Endothelial cell of umbilical vein (primary cell): Measurements from ENCODE around the gene CCDC93. TPM values are rescaled to one million over a fixed set of nuclear protein-coding genes. Genes with fewer than 3 reads are reported as not detected.

ENCODE experiments used
- BruUV-seq: library from RNA; stranded (reverse); fragments of 400-500 nt; replicated peaks from 2 replicates; lab custom pipeline; 2021; lab: Mats Ljungman, UMichigan
- CTCF ChIA-PET: fragments of 300-600, 350-600 bp; sonication (Branson Sonifier 250); formaldehyde crosslinking; loops from one replicate; lab custom pipeline; 2021; ENCODE audit warnings: antibody characterized with exemption, inconsistent platforms; lab: Charles Lee
- POLR2A ChIA-PET: fragments of 300-600, 350-600 bp; sonication (Branson Sonifier 250); formaldehyde crosslinking; loops from one replicate; lab custom pipeline; 2021; ENCODE audit warnings: antibody characterized with exemption, inconsistent platforms; lab: Charles Lee
- DNase-seq: peaks from one replicate; pipeline ENCODE4 v3.0.0-alpha.2; 2011; ENCODE audit warnings: low read depth, low spot score
- FAIRE-seq: peaks from 2 replicates; lab custom pipeline; 2011; peaks lifted over from hg19 to GRCh38; lab: Jason Lieb, UNC
- H2AFZ ChIP-seq: 2 replicates; pipeline ENCODE4 v1.6.0; 2012; ENCODE audit warnings: low read depth, low read length, control low read depth, inconsistent platforms
- H3K27ac ChIP-seq: 2 replicates; pipeline ENCODE4 v1.5.1; 2011; ENCODE audit warnings: low read depth, mild to moderate bottlenecking, control low read depth, low read length, moderate library complexity; ENCODE audit not compliant: insufficient read depth
- H3K27me3 ChIP-seq, 2 experiments: 2 replicates each; pipeline versions ENCODE4 v1.6.0 to v1.6.1; 2011; ENCODE audit warnings: low read length in 2 of 2, mixed read lengths in 1 of 2; ENCODE audit not compliant: control insufficient read depth in 2 of 2, insufficient read depth in 2 of 2
- H3K36me3 ChIP-seq, 2 experiments: 2 replicates in 1 of 2; 3 replicates in 1 of 2; pipeline ENCODE4 v1.5.1; 2011; ENCODE audit warnings: low read length in 2 of 2, mild to moderate bottlenecking in 1 of 2, moderate library complexity in 1 of 2; ENCODE audit not compliant: control insufficient read depth in 2 of 2, insufficient read depth in 2 of 2; ENCODE audit errors: extremely low read depth in 1 of 2
- H3K4me1 ChIP-seq: 3 replicates; pipeline ENCODE4 v1.5.1; 2011; ENCODE audit warnings: mild to moderate bottlenecking, low read length; ENCODE audit not compliant: control insufficient read depth, insufficient read depth; ENCODE audit errors: extremely low read depth
- H3K4me2 ChIP-seq: 2 replicates; pipeline ENCODE4 v1.6.1; 2011; ENCODE audit warnings: low read length, control low read depth, mixed read lengths; ENCODE audit not compliant: insufficient read depth
- H3K4me3 ChIP-seq, 3 experiments: fragments of 200-600 bp in 1 of 3; sonication (generic), shearing (Covaris generic) in 1 of 3; replicated peaks in 1 of 3; 2 replicates each; pipeline ENCODE4 v1.5.1; 2011 to 2016; ENCODE audit warnings: control low read depth in 3 of 3, low read length in 3 of 3, mild to moderate bottlenecking in 2 of 3, inconsistent platforms in 1 of 3, low read depth in 1 of 3, moderate library complexity in 1 of 3; ENCODE audit not compliant: insufficient read depth in 1 of 3
- H3K79me2 ChIP-seq: 2 replicates; pipeline ENCODE4 v1.6.0; 2012; ENCODE audit warnings: low read length, inconsistent platforms; ENCODE audit not compliant: control insufficient read depth, insufficient read depth
- H3K9ac ChIP-seq: replicated peaks from 2 replicates; pipeline ENCODE3; 2011; ENCODE audit warnings: low read length, control low read depth; ENCODE audit not compliant: insufficient read depth; ENCODE audit errors: extremely low read depth
- H3K9me1 ChIP-seq: replicated peaks from 3 replicates; pipeline ENCODE4 v1.6.0; 2011; ENCODE audit warnings: mild to moderate bottlenecking, low read length; ENCODE audit not compliant: control insufficient read depth, insufficient read depth; ENCODE audit errors: extremely low read depth
- H3K9me3 ChIP-seq: replicated peaks from 2 replicates; pipeline ENCODE4 v1.5.1; 2012; ENCODE audit warnings: low read length, inconsistent platforms; ENCODE audit not compliant: control insufficient read depth, insufficient read depth
- H4K20me1 ChIP-seq: replicated peaks from 2 replicates; pipeline ENCODE3; 2011; ENCODE audit warnings: mild to moderate bottlenecking, low read length; ENCODE audit not compliant: control insufficient read depth, insufficient read depth; ENCODE audit errors: extremely low read depth
- CTCF ChIP-seq, 2 donors: IDR thresholded peaks; 1 replicate in 1 of 2; 2 replicates in 1 of 2; pipeline ENCODE4 v1.5.1; 2011; ENCODE audit warnings: low read length in 2 of 2, mild to moderate bottlenecking in 2 of 2, moderate library complexity in 2 of 2, control low read depth in 1 of 2, inconsistent platforms in 1 of 2, low read depth in 1 of 2; ENCODE audit not compliant: insufficient read depth in 1 of 2; ENCODE audit errors: extremely low read depth in 1 of 2
- EZH2 ChIP-seq: IDR thresholded peaks from 2 replicates; pipeline ENCODE4 v1.6.1; 2012; ENCODE audit warnings: borderline replicate concordance, low read depth, mild to moderate bottlenecking, moderate library complexity, low read length, inconsistent platforms; ENCODE audit not compliant: severe bottlenecking
- FOS ChIP-seq: IDR thresholded peaks from 2 replicates; pipeline ENCODE4 v1.6.1; 2011; ENCODE audit warnings: mild to moderate bottlenecking, low read length, moderate library complexity, borderline replicate concordance; ENCODE audit not compliant: insufficient read depth
- GATA2 ChIP-seq: IDR thresholded peaks from 2 replicates; pipeline ENCODE4 v1.7.0; 2011; ENCODE audit warnings: low read depth, mild to moderate bottlenecking, moderate library complexity, mixed read lengths, low read length; ENCODE audit not compliant: insufficient read length, insufficient read depth
- JUN ChIP-seq: IDR thresholded peaks from 2 replicates; pipeline ENCODE4 v1.6.1; 2011; ENCODE audit warnings: borderline replicate concordance, low read depth; ENCODE audit not compliant: insufficient read length, insufficient read depth
- MYC ChIP-seq: IDR thresholded peaks from one replicate; pipeline ENCODE4 v1.6.1; 2011; ENCODE audit warnings: mild to moderate bottlenecking, low read depth, low read length
- POLR2A ChIP-seq: IDR thresholded peaks from 2 replicates; pipeline ENCODE4 v1.6.1; 2012; ENCODE audit warnings: low read depth, mild to moderate bottlenecking, control low read depth, low read length
- POLR2AphosphoS5 ChIP-seq: IDR thresholded peaks from 2 replicates; pipeline ENCODE4 v1.6.1; 2012; ENCODE audit warnings: low read depth, mild to moderate bottlenecking, control low read depth, low read length, moderate library complexity; ENCODE audit not compliant: insufficient read depth
- dilution Hi-C: fragments of 300-500 bp; cut with MboI; formaldehyde crosslinking; loops from one replicate; pipeline ENCODE4 v1.15.0; 2019; ENCODE audit warnings: low sequenced_read_pairs; ENCODE audit not compliant: extremely low pct_ligation_motif_present
- intact Hi-C: fragments of 100-400 bp; cut with micrococcal nuclease; formaldehyde crosslinking; loops from one replicate; pipeline ENCODE4 v1.10.0; 2022
- polyA plus RNA-seq, 4 experiments: library from polyadenylated mRNA; depleted of rRNA in 3 of 4; stranded (reverse) in 3 of 4; unstranded in 1 of 4; fragments of >200 nt; gene quantifications; 2 replicates each; pipeline versions ENCODE4 v1.2.1 to v1.2.3, GENCODE V29; 2011 to 2012; ENCODE audit warnings: missing spikeins in 1 of 4
- total RNA-seq: library from RNA; stranded (reverse); gene quantifications from 2 replicates; pipeline ENCODE4 v1.2.3, GENCODE V29; 2021
- TF ChIP-seq, protein P1 (sequence below): IDR thresholded peaks from 2 replicates; pipeline ENCODE4 v1.6.1; 2011; ENCODE audit not compliant: insufficient read depth, insufficient read length

CCDC93 gene
- total and polyA plus RNA-seq, 2 donors (not counting 3 experiments of a cell fraction or from before 2014, with no cell fraction given) = 13.8 to 35.1 TPM

- Histone ChIP-seq H4K20me1 (no peaks in the 10 kb centered on the region), H3K9me3 (no peaks in the 10 kb centered on the region), H3K4me2 (no peak overlapping the region), H2AFZ (no peak overlapping the region), H3K9ac (no peak overlapping the region), H3K27me3 (no peaks in the 10 kb centered on the region), H3K4me3 (no peak overlapping the region), H3K79me2 (no peaks in the 10 kb centered on the region), H3K36me3 (peaks cover 7 to 16% of the 10 kb centered on the region in 2 experiments), H3K27ac (no peak overlapping the region), H3K4me1 (no peaks in the 10 kb centered on the region), H3K9me1 (no peaks in the 10 kb centered on the region)
- BruUV-seq = no TSS peak
- TF ChIP-seq POLR2A (no peak), CTCF (IDR thresholded peaks at IDR 0.05; ENCODE audit: extremely low read depth in 1 of 2, insufficient read depth in 1 of 2, low read depth in 1 of 2, low read length in 2 of 2) (no peak), FOS (no peak), JUN (no peak), POLR2AphosphoS5 (no peak), EZH2 (no peak), GATA2 (no peak), MYC (no peak)
- TF ChIP-seq, protein P1, sequence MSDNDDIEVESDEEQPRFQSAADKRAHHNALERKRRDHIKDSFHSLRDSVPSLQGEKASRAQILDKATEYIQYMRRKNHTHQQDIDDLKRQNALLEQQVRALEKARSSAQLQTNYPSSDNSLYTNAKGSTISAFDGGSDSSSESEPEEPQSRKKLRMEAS = no peak
- FAIRE-seq = no peak
- ChIA-PET CTCF (interaction anchor here (0.9 to 4.7 kb wide), 7 partner anchors 9 to 176 kb away, joined by 3 to 56 read pairs (median 4); partner anchors contain the start of gene DDX18), POLR2A (no interaction called here)
- no peak for DNase-seq
- intact Hi-C loops = no loop called here
- dilution Hi-C loops = no loop called here
Observed at GRCh38 chr2:117989854-117990438, 23.9 kb downstream of the CCDC93 start.
